IMR-90 (cell line): Measurements from ENCODE around the gene MCCD1. TPM values are rescaled to one million over a fixed set of nuclear protein-coding genes. Genes with fewer than 3 reads are reported as not detected.

Source experiments
- ATAC-seq: fragments of 200-7000 bp; cut with Tn5 transposase; 2 replicates; pipeline ENCODE4 v1.9.1; 2020; ENCODE audit warnings: low read depth, mild to moderate bottlenecking, moderate library complexity
- BruUV-seq: library from RNA; stranded (reverse); fragments of 400-500 nt; replicated peaks from 2 replicates; lab custom pipeline; 2021; lab: Mats Ljungman, UMichigan
- CTCF ChIA-PET: fragments of 300-600 bp; formaldehyde crosslinking; extraction: SDS; loops from one replicate; lab custom pipeline; 2021; ENCODE audit warnings: antibody characterized with exemption; lab: Yijun Ruan, JAX
- POLR2A ChIA-PET: fragments of 300-600 bp; sonication (Branson Sonifier 250); formaldehyde crosslinking; loops from one replicate; lab custom pipeline; 2022; ENCODE audit warnings: antibody characterized with exemption; ENCODE audit not compliant: unreplicated experiment; lab: Charles Lee
- DNase-seq: peaks from one replicate; pipeline ENCODE4 v3.0.0; 2013
- H2AFZ ChIP-seq: replicated peaks from 2 replicates; pipeline ENCODE3; 2013; ENCODE audit warnings: low read length, mild to moderate bottlenecking; ENCODE audit not compliant: poor library complexity
- H2AK5ac ChIP-seq: 2 replicates; pipeline ENCODE4 v1.6.1; 2013; ENCODE audit warnings: low read depth, low read length, inconsistent platforms
- H2AK9ac ChIP-seq: replicated peaks from 2 replicates; pipeline ENCODE3; 2013; ENCODE audit warnings: mild to moderate bottlenecking, low read depth, low read length, moderate library complexity; ENCODE audit not compliant: poor library complexity
- H2BK120ac ChIP-seq: 2 replicates; pipeline ENCODE4 v1.6.1; 2013; ENCODE audit warnings: low read depth, low read length, inconsistent platforms
- H2BK15ac ChIP-seq: 3 replicates; pipeline ENCODE4 v1.6.1; 2013; ENCODE audit warnings: low read depth, low read length, inconsistent platforms
- H2BK20ac ChIP-seq: 2 replicates; pipeline ENCODE4 v1.6.1; 2013; ENCODE audit warnings: low read depth, mild to moderate bottlenecking, inconsistent platforms, low read length, moderate library complexity
- H2BK5ac ChIP-seq: 2 replicates; pipeline ENCODE4 v1.6.1; 2013; ENCODE audit warnings: mild to moderate bottlenecking, low read depth, low read length, inconsistent platforms; ENCODE audit not compliant: poor library complexity, severe bottlenecking
- H3K14ac ChIP-seq: replicated peaks from 2 replicates; pipeline ENCODE4 v1.6.1; 2013; ENCODE audit warnings: low read depth, low read length, inconsistent platforms
- H3K18ac ChIP-seq: 2 replicates; pipeline ENCODE4 v1.6.1; 2013; ENCODE audit warnings: low read depth, low read length, control low read depth
- H3K23ac ChIP-seq: 2 replicates; pipeline ENCODE4 v1.6.1; 2013; ENCODE audit warnings: low read depth, low read length, inconsistent platforms
- H3K27ac ChIP-seq: 2 replicates; pipeline ENCODE4 v1.5.1; 2013; ENCODE audit warnings: mild to moderate bottlenecking, control low read depth, low read length; ENCODE audit not compliant: insufficient read depth
- H3K27me3 ChIP-seq: 2 replicates; pipeline ENCODE4 v1.6.1; 2013; ENCODE audit warnings: low read length; ENCODE audit not compliant: control insufficient read depth, insufficient read depth
- H3K36me3 ChIP-seq: 2 replicates; pipeline ENCODE4 v1.6.1; 2013; ENCODE audit warnings: low read length, mixed read lengths; ENCODE audit not compliant: control insufficient read depth, insufficient read depth
- H3K4ac ChIP-seq: 2 replicates; pipeline ENCODE4 v1.6.1; 2013; ENCODE audit warnings: low read depth, low read length, inconsistent platforms
- H3K4me1 ChIP-seq: 2 replicates; pipeline ENCODE4 v1.6.1; 2013; ENCODE audit warnings: low read length, mixed read lengths; ENCODE audit not compliant: control insufficient read depth, insufficient read depth
- H3K4me2 ChIP-seq: 2 replicates; pipeline ENCODE4 v1.6.1; 2013; ENCODE audit warnings: low read depth, mild to moderate bottlenecking, control low read depth, low read length, moderate library complexity
- H3K4me3 ChIP-seq: 2 replicates; pipeline ENCODE4 v1.5.1; 2013; ENCODE audit warnings: low read depth, mild to moderate bottlenecking, control low read depth, low read length, moderate library complexity; ENCODE audit not compliant: insufficient read depth
- H3K56ac ChIP-seq: 2 replicates; pipeline ENCODE4 v1.6.1; 2013; ENCODE audit warnings: low read length, inconsistent platforms; ENCODE audit not compliant: insufficient read depth; ENCODE audit errors: extremely low read depth
- H3K79me1 ChIP-seq, 2 experiments: 2 replicates each; pipeline ENCODE4 v1.6.1; 2013; ENCODE audit warnings: low read length in 2 of 2, inconsistent platforms in 1 of 2, low read depth in 1 of 2
- H3K9ac ChIP-seq: 2 replicates; pipeline ENCODE4 v1.6.1; 2013; ENCODE audit warnings: low read depth, low read length, control low read depth
- H3K9me1 ChIP-seq: 2 replicates; pipeline ENCODE4 v1.6.1; 2013; ENCODE audit warnings: low read length, inconsistent platforms; ENCODE audit not compliant: insufficient read depth
- H3K9me3 ChIP-seq: 2 replicates; pipeline ENCODE4 v1.6.1; 2013; ENCODE audit warnings: low read length; ENCODE audit not compliant: control insufficient read depth, insufficient read depth
- H4K20me1 ChIP-seq: 2 replicates; pipeline ENCODE4 v1.6.1; 2013; ENCODE audit warnings: low read length, inconsistent platforms; ENCODE audit not compliant: insufficient read depth
- H4K5ac ChIP-seq: 2 replicates; pipeline ENCODE4 v1.6.1; 2013; ENCODE audit warnings: mild to moderate bottlenecking, low read depth, low read length, control low read depth
- H4K8ac ChIP-seq, 2 experiments: 2 replicates each; pipeline ENCODE4 v1.6.1; 2013; ENCODE audit warnings: low read depth in 2 of 2, low read length in 2 of 2, control low read depth in 1 of 2, inconsistent platforms in 1 of 2
- H4K91ac ChIP-seq: 2 replicates; pipeline ENCODE4 v1.6.1; 2013; ENCODE audit warnings: low read depth, low read length, inconsistent platforms; ENCODE audit not compliant: insufficient read depth
- BHLHE40 ChIP-seq: fragments of 150-350 bp; IDR thresholded peaks from 2 replicates; pipeline ENCODE4 v1.6.1; 2016; ENCODE audit warnings: mild to moderate bottlenecking, low read depth, low read length
- CEBPB ChIP-seq: IDR thresholded peaks from 2 replicates; pipeline ENCODE4 v1.6.1; 2012; ENCODE audit warnings: low read depth, low read length, improper control_type of control experiment
- CHD1 ChIP-seq: IDR thresholded peaks from 2 replicates; pipeline ENCODE4 v1.6.1; 2012; ENCODE audit warnings: low read depth, low read length, improper control_type of control experiment
- CTCF ChIP-seq: conservative IDR thresholded peaks from 2 replicates; pipeline ENCODE4 v1.5.1; 2012; ENCODE audit warnings: mild to moderate bottlenecking, low read depth, low read length, improper control_type of control experiment
- FOS ChIP-seq: fragments of 150-350 bp; IDR thresholded peaks from 2 replicates; pipeline ENCODE4 v1.6.1; 2016; ENCODE audit warnings: low read depth, low read length
- MAFK ChIP-seq: IDR thresholded peaks from 2 replicates; pipeline ENCODE4 v1.6.1; 2012; ENCODE audit warnings: low read depth, low read length, improper control_type of control experiment
- MAZ ChIP-seq: IDR thresholded peaks from 2 replicates; pipeline ENCODE4 v1.6.1; 2012; ENCODE audit warnings: low read depth, mild to moderate bottlenecking, low read length, improper control_type of control experiment, moderate library complexity, borderline replicate concordance
- MXI1 ChIP-seq: IDR thresholded peaks from 2 replicates; pipeline ENCODE4 v1.6.1; 2012; ENCODE audit warnings: low read depth, mild to moderate bottlenecking, low read length, moderate library complexity, borderline replicate concordance
- NFE2L2 ChIP-seq: fragments of 150-350 bp; IDR thresholded peaks from 2 replicates; pipeline ENCODE4 v1.6.1; 2016; ENCODE audit warnings: low read depth, mild to moderate bottlenecking, low read length
- POLR2A ChIP-seq: IDR thresholded peaks from 2 replicates; pipeline ENCODE4 v1.6.1; 2012; ENCODE audit warnings: mild to moderate bottlenecking, low read depth, low read length
- RAD21 ChIP-seq: IDR thresholded peaks from 2 replicates; pipeline ENCODE4 v1.6.1; 2012; ENCODE audit warnings: low read length, improper control_type of control experiment
- RCOR1 ChIP-seq: IDR thresholded peaks from 2 replicates; pipeline ENCODE4 v1.6.1; 2012; ENCODE audit warnings: mild to moderate bottlenecking, low read length, improper control_type of control experiment; ENCODE audit not compliant: insufficient replicate concordance
- RFX5 ChIP-seq: IDR thresholded peaks from 2 replicates; pipeline ENCODE4 v1.8.0; 2012; ENCODE audit warnings: low read depth, mild to moderate bottlenecking, low read length, moderate library complexity
- SMC3 ChIP-seq: fragments of 150-350 bp; IDR thresholded peaks from 2 replicates; pipeline ENCODE4 v1.6.1; 2016; ENCODE audit warnings: low read depth, mild to moderate bottlenecking, antibody characterized with exemption, low read length, moderate library complexity
- USF2 ChIP-seq: fragments of 150-350 bp; IDR thresholded peaks from 2 replicates; pipeline ENCODE4 v1.6.1; 2017; ENCODE audit warnings: mild to moderate bottlenecking, antibody characterized with exemption, low read length, low read depth
- WGBS, 2 experiments: methylation state at CpG; one replicate each; pipeline versions ENCODE4 v1.1.5 to v1.1.7; 2013; ENCODE audit warnings: missing lambda C conversion rate in 2 of 2; ENCODE audit not compliant: insufficient read length in 1 of 2; ENCODE audit errors: extremely low coverage in 2 of 2; 5-methylcytosine and 5-hydroxymethylcytosine counted together
- dilution Hi-C: fragments of 300-500 bp; cut with HindIII; formaldehyde crosslinking; loops from one replicate; pipeline ENCODE4 v1.14.3; 2018; ENCODE audit warnings: low sequenced_read_pairs; ENCODE audit not compliant: unreplicated experiment
- in situ Hi-C: fragments of 300-500 bp; cut with MboI; formaldehyde crosslinking; loops from 3 replicates; pipeline ENCODE4 v1.14.3; 2019; ENCODE audit warnings: low sequenced_read_pairs, inconsistent platforms, mixed read lengths
- intact Hi-C: fragments of 100-400 bp; cut with micrococcal nuclease; formaldehyde crosslinking; loops from 2 replicates; pipeline ENCODE4 v1.10.0; 2022
- polyA plus RNA-seq, 3 experiments: library from polyadenylated mRNA; depleted of rRNA; stranded (reverse); fragments of >200 nt; gene quantifications; 2 replicates each; pipeline ENCODE4 v1.2.3, GENCODE V29; 2012; ENCODE audit warnings: low replicate concordance in 1 of 3
- total RNA-seq: library from RNA; depleted of rRNA; stranded (reverse); fragments of >200 nt; gene quantifications from 2 replicates; pipeline ENCODE4 v1.2.3, GENCODE V29; 2012

Gene MCCD1
- total and polyA plus RNA-seq, 2 of the 4 experiments (the other 2 are of a cell fraction) = not detected

- no peak for TF ChIP-seq FOS
Observed at GRCh38 chr6:31529329-31530150, 778 bp downstream of the MCCD1 start (continued).

GRCh38 chr6:31530659-31531058 is 1.9 kb downstream of the MCCD1 start:
- Histone ChIP-seq H3K9me3 (no peaks in the 10 kb centered on the region), H3K9ac (no peak overlapping the region), H3K4me2 (no peak overlapping the region), H3K27me3 (no peaks in the 10 kb centered on the region), H3K14ac (no peak overlapping the region), H3K56ac (no peak overlapping the region), H3K36me3 (peaks cover 63% of the 10 kb centered on the region), H3K79me1 (peaks cover 29 to 72% of the 10 kb centered on the region in 2 experiments), H4K20me1 (peaks cover 69% of the 10 kb centered on the region), H2BK120ac (no peak overlapping the region), H3K9me1 (peaks cover 20% of the 10 kb centered on the region), H4K5ac (no peak overlapping the region), H2BK20ac (no peak overlapping the region), H3K27ac (no peak overlapping the region), H2BK5ac (no peak overlapping the region), H3K23ac (no peak overlapping the region; the same call in 1 of the 2 replicates), H4K91ac (no peak overlapping the region), H2AFZ (no peak overlapping the region), H3K4me3 (no peak overlapping the region), H2AK9ac (no peak overlapping the region), H2AK5ac (no peak overlapping the region), H4K8ac (no peak overlapping the region), H3K4me1 (peaks cover 10% of the 10 kb centered on the region), H3K4ac (no peak overlapping the region), H2BK15ac (no peak overlapping the region), H3K18ac (no peak overlapping the region)
- dilution Hi-C loops (no loop called here), in situ Hi-C loops (no loop called here), intact Hi-C loops (no loop called here)
- BruUV-seq = no TSS peak
- ATAC-seq (no peak), DNase-seq (no peak)
- CTCF ChIA-PET = no interaction called here
- 100% methylated on average over 1 of the region's 6 CpGs; no CpG with 5 or more reads in 1 of the 2 experiments for WGBS, 2 experiments
- POLR2A ChIA-PET = no interaction called here
- TF ChIP-seq CTCF = no peak
- no peak for TF ChIP-seq USF2
- TF ChIP-seq CEBPB = no peak
- TF ChIP-seq RFX5 = no peak
- TF ChIP-seq SMC3 = no peak
- TF ChIP-seq MAFK = no peak
- TF ChIP-seq NFE2L2 = no peak
- no peak for TF ChIP-seq CHD1
- TF ChIP-seq MAZ = no peak
- no peak for TF ChIP-seq MXI1
- TF ChIP-seq BHLHE40 = no peak
- TF ChIP-seq FOS = no peak
- no peak for TF ChIP-seq POLR2A
- TF ChIP-seq RCOR1 = no peak
- no peak for TF ChIP-seq RAD21
